Hematopoietic multipotent progenitor cell treated with erythropoietin and hydrocortisone succinate and interleukin-3 and kit ligand, for 4 days (in vitro differentiated cells): ENCODE data around the gene ADCY7.

Source experiments
- DNase-seq: peaks from one replicate; pipeline ENCODE4 v3.0.0-alpha.2; 2015

The ADCY7 gene

GRCh38 chr16:50300942-50301625 lies 34.7 kb downstream of the ADCY7 start:
- DNase-seq = no peak

GRCh38 chr16:50301626-50302471 lies 35.5 kb downstream of the ADCY7 start:
- no peak for DNase-seq

GRCh38 chr16:50302472-50303005 lies 36.2 kb downstream of the ADCY7 start:
- no peak for DNase-seq

GRCh38 chr16:50303041-50303604 lies 36.8 kb downstream of the ADCY7 start:
- no peak for DNase-seq

- no peak for DNase-seq
Measured at GRCh38 chr16:50303605-50304466, 37.5 kb downstream of the ADCY7 start.

- no peak for DNase-seq
Measured at GRCh38 chr16:50304467-50305440, 38.4 kb downstream of the ADCY7 start.

GRCh38 chr16:50305441-50306061 lies 39.2 kb downstream of the ADCY7 start:
- no peak for DNase-seq

GRCh38 chr16:50306287-50306686 lies 39.9 kb downstream of the ADCY7 start:
- DNase-seq = no peak

GRCh38 chr16:50308237-50308965 lies 42.0 kb downstream of the ADCY7 start:
- DNase-seq = no peak

GRCh38 chr16:50309156-50309526 lies 42.8 kb downstream of the ADCY7 start:
- DNase-seq = no peak

GRCh38 chr16:50309527-50310307 lies 43.4 kb downstream of the ADCY7 start:
- DNase-seq = peak; percentile 33

GRCh38 chr16:50310308-50311133 lies 44.2 kb downstream of the ADCY7 start:
- no peak for DNase-seq

GRCh38 chr16:50311134-50311528 lies 44.8 kb downstream of the ADCY7 start:
- no peak for DNase-seq

GRCh38 chr16:50311891-50312501 lies 45.6 kb downstream of the ADCY7 start:
- DNase-seq = no peak

- DNase-seq = peak; percentile 96
Measured at GRCh38 chr16:50313596-50314478, 47.5 kb downstream of the ADCY7 start.

- no peak for DNase-seq
Measured at GRCh38 chr16:50314665-50315064, 48.3 kb downstream of the ADCY7 start.
